EH (cell line): ENCODE measurements around the gene AHRR.
"Not testable (repeated sequence)": the region's sequence is repeated elsewhere in the genome, so short reads cannot be mapped to it uniquely, and the experiment has no call there.

Source experiments
- DNase-seq: peaks from one replicate; pipeline ENCODE4 v3.0.0-alpha.2; 2015; ENCODE audit warnings: low read depth

AHRR gene

DNA sequence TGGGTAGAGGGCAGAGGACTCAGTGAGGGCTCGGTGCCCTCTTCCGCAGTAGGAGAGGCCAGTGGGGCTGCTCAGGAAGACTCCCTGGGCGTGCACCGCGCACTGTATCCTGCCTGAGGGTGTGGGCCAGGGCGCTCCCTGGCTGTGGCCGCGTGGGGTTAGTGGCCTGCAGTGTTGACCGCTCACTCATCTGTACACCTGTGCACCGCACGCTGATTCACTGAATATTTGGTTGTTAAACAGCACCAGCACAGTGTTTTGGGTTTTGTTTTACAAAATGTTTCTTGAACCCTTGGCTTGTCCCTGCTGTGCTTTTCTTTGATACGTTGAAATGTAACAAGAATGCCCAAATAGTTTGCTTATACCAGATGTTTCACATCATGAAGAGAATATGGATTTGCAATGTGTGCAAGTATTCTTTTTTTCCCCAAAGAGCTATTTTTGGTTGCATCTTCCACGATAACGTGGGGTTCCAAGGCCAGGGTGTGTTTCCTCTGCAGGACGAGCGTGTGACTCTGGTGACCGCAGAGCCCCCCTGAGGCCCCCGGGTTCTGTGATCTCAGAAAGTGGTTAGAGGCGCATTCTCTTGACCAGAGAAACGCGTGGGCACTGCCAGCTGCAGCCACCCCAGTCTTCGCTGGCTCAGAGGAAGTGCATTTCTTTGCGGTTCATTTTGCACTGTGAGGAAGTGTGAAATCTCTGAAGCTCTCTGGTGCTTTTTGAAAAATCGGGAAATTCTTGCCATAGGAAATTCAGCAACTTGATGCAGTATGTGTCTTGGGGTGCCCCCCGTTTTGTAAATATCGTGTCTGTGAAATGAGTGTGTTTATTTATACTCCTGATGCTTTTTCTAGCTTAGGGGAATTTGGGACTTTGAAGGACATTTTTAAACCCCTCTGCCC lies 46.9 kb downstream of the AHRR start:
- peak; percentile 95 for DNase-seq

DNA sequence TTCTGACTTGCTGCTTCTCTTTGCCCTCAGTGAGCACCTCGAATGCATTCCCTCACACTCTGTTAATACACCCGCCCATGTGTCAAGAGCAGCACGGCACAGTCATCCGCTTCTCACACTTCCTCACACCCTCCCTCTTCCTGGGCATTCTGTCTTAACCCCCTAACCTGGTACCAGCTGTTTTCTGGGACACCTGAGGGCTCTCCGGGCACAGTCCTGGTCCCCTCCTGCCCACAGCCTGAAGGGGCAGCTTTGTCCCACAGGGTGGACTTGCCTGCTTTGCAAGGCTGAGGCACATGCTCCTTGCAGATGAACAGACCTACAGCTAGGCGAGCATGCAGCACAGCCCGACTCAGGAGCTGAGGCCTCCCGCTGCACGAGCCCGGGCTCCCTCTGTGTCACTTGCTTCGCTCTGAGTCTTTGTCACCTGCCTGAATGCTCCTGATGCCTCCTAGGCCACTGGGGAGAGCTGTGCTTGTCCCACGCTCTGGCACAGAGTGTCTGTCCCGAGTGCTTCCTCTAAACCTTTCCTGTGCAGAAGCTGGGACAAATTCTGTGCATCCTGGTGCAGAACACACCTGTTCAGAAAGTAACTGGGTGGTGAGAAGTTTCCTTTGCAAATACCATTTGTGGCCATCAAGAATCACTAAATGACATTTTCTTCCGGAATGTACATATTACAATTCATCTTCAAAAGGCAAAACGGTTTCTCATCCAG lies 47.8 kb downstream of the AHRR start:
- no peak for DNase-seq

GRCh38 chr5:369869-370236 lies 48.3 kb downstream of the AHRR start:
- DNase-seq: not testable (repeated sequence)

DNA sequence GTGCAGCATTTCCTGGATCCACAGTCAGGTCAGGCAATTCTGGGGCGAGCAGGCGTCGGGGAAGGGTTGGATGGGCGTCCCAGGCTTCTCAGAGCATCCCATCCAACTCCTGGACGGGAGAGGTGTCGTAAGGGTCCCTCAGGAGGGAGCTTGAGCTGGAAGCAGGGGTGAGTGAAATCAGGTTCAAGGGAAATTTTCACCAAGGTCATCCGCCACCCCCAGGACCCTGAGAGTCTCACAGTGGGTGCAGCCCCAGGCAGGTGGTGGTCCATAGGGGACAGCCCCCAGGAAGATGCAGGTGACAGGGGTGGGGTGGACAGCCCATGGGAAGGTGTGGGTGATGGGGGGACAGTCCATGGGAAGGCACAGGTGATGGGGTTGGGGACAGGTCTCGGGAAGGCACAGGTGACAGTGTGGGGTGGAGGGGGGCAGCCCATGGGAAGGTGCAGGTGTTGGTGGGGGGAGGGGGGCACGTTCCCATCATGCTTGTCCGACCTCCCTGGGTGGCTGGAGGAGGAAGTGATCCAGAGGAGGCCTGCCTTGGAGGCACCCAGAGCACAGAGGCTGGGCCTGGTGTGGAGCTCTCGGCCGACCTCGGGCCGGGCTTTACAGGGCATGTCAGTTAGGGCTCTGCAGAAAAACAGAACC lies 48.9 kb downstream of the AHRR start:
- no peak for DNase-seq

DNA sequence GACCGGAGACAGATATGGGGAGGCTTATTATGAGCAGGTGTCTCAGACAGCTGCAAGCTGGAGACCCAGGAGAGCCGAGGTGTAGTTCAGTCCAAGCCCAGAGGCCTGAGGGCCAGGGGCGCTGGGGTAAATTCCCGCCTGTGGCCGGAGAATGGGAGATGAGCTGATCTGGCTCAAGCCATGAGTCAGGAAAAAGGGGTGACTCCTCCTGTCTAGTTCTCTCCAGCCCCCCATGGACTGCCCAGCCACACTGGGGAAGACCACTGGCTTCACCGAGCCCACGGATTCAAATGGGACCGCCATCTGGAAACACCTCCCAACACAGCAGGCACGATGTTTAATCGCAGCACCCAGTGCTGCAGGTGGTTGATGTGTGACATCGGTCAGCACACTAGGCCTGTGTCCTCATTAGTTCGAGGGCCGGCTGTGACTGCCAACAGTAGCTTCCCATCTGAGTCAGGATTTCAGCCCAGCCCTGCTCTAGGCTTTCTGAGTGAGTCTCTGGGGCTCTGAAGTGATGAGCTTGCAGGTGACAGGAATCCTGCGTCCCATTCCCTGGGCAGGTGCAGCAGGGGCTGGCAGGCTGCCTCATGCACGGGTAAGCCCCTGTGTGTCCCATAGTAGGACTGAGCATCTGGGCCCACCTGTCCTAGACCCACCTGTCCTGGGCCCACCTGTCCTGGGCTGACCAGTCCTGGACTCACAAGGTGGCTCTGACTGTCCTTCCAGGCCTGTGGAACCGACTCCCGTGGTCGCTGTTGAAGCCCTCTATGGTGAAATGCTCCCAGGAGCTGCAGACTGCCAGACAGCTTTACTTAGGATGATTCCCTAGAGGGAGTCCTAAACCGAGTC lies 49.7 kb downstream of the AHRR start:
- peak; percentile 23 for DNase-seq

DNA sequence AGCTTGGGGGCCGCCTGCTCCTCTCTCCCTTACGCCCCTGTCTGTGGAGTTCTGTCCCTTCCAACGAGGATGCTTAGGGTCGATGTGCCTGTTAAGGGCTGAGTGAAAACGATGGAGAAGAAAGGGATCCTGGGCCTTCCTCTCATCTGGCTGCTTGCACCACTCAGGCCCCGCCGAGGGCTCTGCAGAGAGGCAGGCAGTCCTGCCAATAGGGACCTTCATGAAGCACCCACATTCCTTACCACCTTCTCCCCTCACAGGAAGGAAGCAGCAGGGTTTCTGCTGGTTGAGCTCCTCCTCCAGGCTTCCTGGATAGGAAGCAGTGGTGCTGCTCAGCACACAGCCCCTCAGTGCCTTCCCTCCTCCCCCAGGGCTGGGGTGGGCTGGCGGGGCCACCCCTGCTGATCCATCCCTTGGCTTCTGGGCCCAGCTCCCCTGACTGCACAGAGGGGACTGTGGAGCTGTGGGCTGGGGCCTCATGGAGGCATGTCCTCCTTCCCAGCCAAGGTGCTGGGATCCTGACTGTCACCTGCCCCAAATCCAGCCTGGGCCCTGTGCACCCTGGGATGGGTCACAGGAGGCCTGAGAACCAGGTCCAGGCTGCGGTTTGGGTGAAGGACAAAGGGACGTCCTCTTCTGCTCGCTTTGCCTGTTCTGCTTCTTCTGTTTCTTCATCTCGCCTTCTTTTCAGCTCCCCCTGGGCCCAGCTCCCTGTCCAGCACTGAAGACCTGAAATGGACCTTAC lies 50.5 kb downstream of the AHRR start:
- DNase-seq: peak; percentile 48

DNA sequence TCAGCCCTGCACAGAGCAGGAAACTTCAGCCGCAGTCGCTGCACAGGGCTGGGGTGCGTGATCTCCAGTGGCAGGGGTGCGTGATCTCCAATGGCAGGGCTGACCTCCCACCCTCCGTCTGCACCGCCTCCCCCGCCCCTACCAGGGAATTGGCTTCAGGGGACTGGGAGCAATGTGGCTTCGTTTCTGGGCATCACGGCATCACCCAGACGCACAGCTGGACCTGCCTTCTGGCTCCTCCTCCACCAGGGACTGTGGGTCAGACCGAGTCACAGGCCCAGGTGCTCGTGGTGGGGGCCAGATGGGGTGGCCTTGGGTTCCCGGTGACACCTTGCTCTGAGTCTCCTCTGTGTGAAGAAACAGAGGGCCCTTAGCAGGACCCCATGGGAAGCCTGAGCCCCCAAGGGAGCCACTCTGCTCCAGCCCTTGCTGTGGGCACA lies 51.1 kb downstream of the AHRR start:
- DNase-seq: no peak

DNA sequence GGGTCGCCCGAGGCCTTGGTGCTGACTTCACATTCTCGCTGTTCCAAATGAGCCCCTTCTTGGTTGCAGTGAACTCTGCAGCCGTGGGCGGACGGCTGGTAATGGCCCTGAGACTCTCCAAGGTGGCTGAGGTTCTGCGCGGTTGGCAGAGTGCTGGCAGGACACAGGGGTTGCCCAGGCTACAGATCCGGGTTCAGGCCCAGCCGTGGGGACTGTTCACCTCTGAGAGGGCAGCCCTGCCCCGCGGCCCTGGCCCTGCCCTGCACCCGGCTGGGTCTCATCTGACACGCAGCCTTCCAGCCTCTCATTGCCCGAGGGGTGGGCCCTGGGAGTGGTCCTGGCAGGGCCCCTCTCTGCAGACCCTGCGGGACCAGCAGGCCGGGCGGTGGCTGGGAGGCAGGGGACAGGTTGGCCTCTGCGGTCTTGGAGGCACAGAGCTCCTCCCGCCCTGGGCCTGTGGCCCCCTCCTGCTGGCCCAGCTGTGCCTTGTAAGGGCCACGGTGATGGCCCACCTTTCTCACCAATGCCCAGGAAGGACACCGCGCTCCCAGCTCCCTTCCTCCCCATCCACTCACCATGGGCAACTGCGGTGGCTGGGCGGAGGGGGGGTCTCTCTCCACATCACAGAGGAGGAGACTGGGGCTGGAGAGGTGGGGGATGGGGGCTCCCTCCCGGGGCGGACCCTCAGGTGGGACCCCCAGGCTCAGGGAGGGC lies 51.6 kb downstream of the AHRR start:
- peak; percentile 32 for DNase-seq

DNA sequence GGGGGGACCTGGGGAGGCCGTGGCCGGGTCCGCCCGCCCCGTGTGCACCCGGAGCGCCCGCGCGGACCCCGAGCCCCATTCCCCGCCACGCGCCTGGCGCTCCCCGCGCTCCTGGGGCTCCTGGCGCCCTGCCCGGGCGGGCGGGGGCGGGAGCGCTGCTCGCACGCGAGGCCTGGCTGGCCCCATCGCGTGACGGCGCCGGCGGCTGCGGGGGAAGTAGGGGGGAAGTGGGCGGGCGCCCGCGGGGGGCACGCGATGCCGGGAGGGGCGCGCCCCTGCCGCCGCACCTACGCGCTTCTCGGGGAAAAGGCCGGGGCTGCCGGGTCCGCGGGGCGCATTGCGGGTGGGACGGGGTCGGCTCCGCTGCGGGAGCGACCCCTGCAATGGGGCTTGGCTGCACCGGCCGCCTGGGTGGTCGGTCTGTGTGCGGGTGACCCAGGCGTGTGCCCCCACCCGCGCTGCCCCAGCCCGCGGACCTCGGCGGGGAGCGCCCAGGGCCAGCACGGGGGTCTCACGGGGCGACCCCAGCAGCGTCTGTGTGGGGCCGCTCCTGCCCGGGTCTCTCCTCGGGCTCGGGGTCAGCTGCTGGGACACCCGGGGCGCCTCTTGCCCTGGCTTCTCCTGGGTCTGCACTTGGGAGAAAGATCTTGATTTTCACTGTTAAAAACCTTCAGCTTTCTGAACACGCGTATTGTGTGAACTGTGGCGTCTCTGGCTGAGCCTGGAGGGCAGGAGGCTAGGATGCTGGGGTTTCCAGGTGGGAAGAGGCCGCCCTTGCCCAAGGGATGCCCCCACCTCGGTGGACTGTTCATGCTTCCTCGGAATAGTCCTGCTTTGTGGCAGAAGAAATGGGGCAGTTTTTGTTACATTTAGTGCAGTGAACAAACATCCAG lies 52.4 kb downstream of the AHRR start:
- peak; percentile 81 for DNase-seq

DNA sequence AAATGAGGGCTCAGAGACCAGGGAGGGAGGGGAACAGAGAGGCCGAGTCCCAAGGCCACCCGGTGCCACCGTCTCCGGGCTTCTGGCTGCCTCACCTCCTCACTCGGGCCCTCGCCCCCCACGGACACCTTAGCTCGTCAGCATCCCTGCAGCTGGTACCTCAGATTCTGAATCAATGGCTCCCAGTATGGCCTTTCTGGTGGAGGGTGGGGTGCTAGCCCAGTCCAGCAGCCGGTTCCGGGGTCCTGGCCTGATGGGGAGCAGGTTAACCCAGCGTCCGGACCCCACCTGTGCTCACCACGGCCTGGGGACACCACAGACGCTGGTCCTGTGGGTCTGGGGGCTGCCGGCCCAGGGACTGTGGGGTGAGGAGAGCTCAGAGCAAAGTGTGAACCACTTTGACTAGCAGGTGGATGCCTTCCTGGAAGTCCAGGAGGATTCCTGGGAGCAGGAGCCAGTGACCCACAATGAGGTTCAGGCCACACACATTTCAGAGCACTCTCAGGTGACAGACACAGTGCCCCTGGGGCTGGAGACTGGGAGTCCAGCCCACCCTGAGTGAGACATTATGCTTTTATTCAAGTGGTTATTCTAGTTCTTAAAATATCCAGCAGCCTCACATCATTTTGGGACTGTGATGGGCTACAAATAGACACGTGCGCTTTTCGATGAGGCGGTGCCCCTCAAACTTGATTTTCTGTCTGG lies 53.3 kb downstream of the AHRR start:
- no peak for DNase-seq

DNA sequence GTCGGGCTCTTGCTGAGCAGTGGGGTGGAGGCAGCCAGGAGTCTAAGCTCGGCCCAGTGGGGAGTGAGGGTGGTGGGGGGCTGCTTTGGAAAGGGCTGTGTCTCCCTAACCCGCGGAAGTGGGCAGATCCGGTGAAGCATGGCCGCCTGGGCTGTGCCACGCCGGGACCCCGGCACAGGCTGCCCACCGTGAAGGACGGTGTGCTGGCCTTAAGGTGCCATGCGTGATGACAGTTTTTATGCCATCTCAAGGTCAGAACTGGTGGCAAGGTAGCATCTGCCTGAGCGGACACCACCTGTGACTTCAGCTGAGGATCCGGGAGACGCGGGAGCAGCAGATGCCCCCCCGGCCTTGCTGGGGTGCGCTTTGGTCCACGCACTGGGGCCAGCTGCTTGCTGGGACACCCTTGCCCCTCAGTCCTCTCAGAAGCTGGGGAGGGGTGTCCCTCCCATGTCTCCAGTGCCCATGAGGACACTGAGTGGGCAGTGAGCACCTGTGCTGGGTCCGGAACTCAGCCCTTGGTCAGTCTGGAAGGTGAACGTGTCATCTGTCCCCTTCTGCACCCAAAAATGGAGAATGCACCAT lies 53.9 kb downstream of the AHRR start:
- no peak for DNase-seq

GRCh38 chr5:375921-376798 lies 54.6 kb downstream of the AHRR start:
- DNase-seq: no peak

DNA sequence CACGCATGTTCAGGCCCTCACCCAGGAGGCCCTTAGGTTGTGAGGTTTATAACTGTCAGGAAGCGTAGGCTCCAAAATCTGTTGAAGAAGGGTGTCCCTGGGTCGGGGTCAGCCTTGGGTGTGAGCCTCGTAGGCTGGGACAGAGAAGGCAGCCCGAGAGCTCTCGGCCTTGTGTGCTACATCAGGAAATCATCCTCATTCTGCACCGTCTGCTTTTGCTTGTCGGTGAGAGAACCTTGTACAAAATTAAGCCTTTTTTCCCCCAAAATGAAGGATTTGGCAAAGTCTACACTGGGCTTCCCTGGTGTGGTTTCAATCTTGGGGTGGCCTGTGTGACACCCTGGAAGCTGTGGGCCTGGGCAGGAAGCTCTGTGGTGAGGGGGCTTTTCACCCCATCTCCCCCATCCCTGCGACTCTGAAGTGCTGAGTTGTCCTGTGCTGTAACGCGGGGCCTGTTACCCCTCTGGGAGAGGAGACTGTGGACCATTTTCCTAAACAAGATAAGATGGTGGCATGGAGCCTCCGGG lies 55.3 kb downstream of the AHRR start:
- DNase-seq: no peak

DNA sequence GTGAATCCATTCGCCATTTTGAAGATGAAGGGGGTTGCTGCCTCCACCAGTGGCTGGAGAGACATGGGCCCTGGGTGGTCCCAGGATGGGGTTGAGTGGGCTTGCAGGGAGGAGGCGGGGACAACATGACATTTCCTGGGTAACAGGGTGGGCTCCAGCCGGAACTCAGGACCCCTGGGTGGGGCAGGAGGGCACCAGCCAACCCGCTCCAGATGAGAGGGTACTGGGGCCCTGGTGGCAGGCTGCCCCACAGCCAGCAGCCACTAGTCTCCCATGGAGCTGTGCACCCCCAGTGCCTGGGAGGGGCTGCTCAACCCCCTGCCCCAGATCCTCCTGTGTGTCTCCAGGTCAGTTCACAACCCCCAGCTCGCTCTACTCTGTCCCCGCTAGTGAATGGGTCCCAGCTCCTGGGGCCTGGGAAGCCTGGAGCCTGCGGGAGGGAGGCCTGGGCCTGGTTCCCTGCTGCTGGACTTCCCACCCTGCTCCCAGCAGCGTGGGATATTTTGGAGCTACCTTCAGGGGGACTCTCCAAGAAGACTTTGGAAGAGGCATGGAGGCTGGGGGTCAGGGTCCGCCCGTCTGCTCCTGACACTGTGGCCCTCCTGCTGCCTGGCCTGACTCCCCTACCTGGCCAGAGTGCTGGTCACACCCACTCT lies 55.9 kb downstream of the AHRR start:
- no peak for DNase-seq

DNA sequence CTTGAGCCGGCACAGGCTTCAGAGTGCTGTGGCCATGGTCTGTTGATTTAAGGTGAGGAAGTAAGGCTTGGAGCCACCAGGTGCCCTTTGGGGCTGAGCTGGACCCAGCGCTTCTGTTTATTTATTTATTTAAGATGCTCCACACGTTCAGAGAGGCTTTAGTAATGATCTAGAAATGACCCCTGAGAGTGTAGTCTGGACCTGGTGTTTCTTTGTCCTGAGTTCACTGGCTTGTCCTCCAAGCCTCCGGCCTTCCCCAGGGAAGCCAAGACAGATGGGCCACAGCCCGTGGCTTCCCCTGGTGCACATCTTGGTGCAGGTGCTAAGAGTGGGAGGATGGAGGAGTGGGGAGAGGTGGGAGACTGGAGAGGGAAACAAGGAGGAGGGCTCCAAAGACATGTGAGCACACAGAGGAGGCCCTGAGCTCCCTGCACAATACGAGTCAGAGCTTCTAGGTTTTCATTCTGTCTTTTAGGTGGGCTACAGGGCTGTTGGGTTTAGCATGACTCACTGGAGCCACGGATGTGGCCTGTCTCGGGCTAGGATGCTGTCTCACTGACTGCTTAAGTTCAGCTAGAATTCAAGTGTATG lies 56.9 kb downstream of the AHRR start:
- DNase-seq: peak; percentile 75
